H1 (cell line): ENCODE results near the gene ADIPOR2. TPM values are rescaled to one million over a fixed set of nuclear protein-coding genes. Genes with fewer than 3 reads are reported as not detected.

Experiments used
- CTCF ChIA-PET: fragments of 300-600 bp; sonication (Branson Sonifier 250); formaldehyde crosslinking; loops from one replicate; lab custom pipeline; 2021; ENCODE audit not compliant: partially characterized antibody; lab: Charles Lee
- POLR2A ChIA-PET: fragments of 300-600 bp; sonication (Branson Sonifier 250); formaldehyde crosslinking; loops from one replicate; lab custom pipeline; 2021; ENCODE audit warnings: inconsistent platforms; ENCODE audit not compliant: partially characterized antibody; lab: Charles Lee
- DNase-seq, 2 experiments: peaks; one replicate each; pipeline versions ENCODE4 v3.0.0 to v3.0.0-alpha.2; 2010 to 2022; ENCODE audit warnings: low spot score in 2 of 2, low read depth in 1 of 2, mixed read lengths in 1 of 2
- FAIRE-seq: peaks from 2 replicates; lab custom pipeline; 2011; peaks lifted over from hg19 to GRCh38; lab: Jason Lieb, UNC
- H2AFZ ChIP-seq: 2 replicates; pipeline ENCODE4 v1.8.1; 2012; ENCODE audit warnings: low read length, inconsistent platforms
- H2AK5ac ChIP-seq: 2 replicates; pipeline ENCODE4 v1.6.1; 2013; ENCODE audit warnings: low read depth, low read length
- H2BK120ac ChIP-seq: replicated peaks from 2 replicates; pipeline ENCODE3; 2013; ENCODE audit warnings: low read depth, low read length, inconsistent platforms
- H2BK12ac ChIP-seq: 2 replicates; pipeline ENCODE4 v1.6.1; 2013; ENCODE audit warnings: low read depth, low read length
- H2BK15ac ChIP-seq: 2 replicates; pipeline ENCODE4 v1.6.1; 2013; ENCODE audit warnings: low read length
- H2BK20ac ChIP-seq: 2 replicates; pipeline ENCODE4 v1.6.1; 2013; ENCODE audit warnings: low read length
- H2BK5ac ChIP-seq: 2 replicates; pipeline ENCODE4 v1.6.1; 2013; ENCODE audit warnings: low read depth, low read length
- H3K14ac ChIP-seq: 2 replicates; pipeline ENCODE4 v1.6.1; 2013; ENCODE audit warnings: inconsistent platforms; ENCODE audit not compliant: insufficient read length
- H3K18ac ChIP-seq: 2 replicates; pipeline ENCODE4 v1.6.1; 2013; ENCODE audit warnings: low read length; ENCODE audit errors: extremely low read depth
- H3K23ac ChIP-seq: 2 replicates; pipeline ENCODE4 v1.6.1; 2013; ENCODE audit warnings: inconsistent platforms; ENCODE audit not compliant: insufficient read length
- H3K23me2 ChIP-seq: 2 replicates; pipeline ENCODE4 v1.6.1; 2013; ENCODE audit warnings: low read depth, low read length
- H3K27ac ChIP-seq: 2 replicates; pipeline ENCODE4 v1.6.1; 2011; ENCODE audit warnings: low read depth, low read length, inconsistent platforms
- H3K27me3 ChIP-seq, 4 experiments: replicated peaks in 1 of 4; 1 replicate in 1 of 4; 2 replicates in 3 of 4; pipeline versions ENCODE4 v1.6.1 to v1.8.1; 2011 to 2013; ENCODE audit warnings: low read length in 3 of 4, mild to moderate bottlenecking in 3 of 4, inconsistent platforms in 2 of 4, mixed read lengths in 2 of 4, moderate library complexity in 1 of 4; ENCODE audit not compliant: control insufficient read depth in 3 of 4, insufficient read depth in 3 of 4; ENCODE audit errors: extremely low read depth in 1 of 4
- H3K36me3 ChIP-seq, 4 experiments: 2 replicates each; pipeline versions ENCODE4 v1.6.1 to v1.8.1; 2011 to 2013; ENCODE audit warnings: mild to moderate bottlenecking in 4 of 4, low read length in 3 of 4, moderate library complexity in 2 of 4, control low read depth in 1 of 4, inconsistent platforms in 1 of 4; ENCODE audit not compliant: insufficient read depth in 4 of 4, control insufficient read depth in 2 of 4
- H3K4ac ChIP-seq: replicated peaks from 2 replicates; pipeline ENCODE3; 2013; ENCODE audit warnings: low read length, low read depth, mixed read lengths, inconsistent platforms; ENCODE audit not compliant: insufficient read length
- H3K4me1 ChIP-seq, 4 experiments: replicated peaks in 1 of 4; 1 replicate in 1 of 4; 2 replicates in 3 of 4; pipeline versions ENCODE4 v1.6.1 to v1.8.1; 2011 to 2013; ENCODE audit warnings: low read length in 3 of 4, inconsistent platforms in 2 of 4, mixed read lengths in 1 of 4; ENCODE audit not compliant: insufficient read depth in 4 of 4, control insufficient read depth in 3 of 4
- H3K4me2 ChIP-seq, 2 experiments: 2 replicates each; pipeline versions ENCODE4 v1.6.1 to v1.8.1; 2011 to 2013; ENCODE audit warnings: low read depth in 2 of 2, low read length in 2 of 2, control low read depth in 1 of 2, inconsistent platforms in 1 of 2, mild to moderate bottlenecking in 1 of 2; ENCODE audit not compliant: insufficient read depth in 1 of 2
- H3K4me3 ChIP-seq, 4 experiments: fragments of 200-600, 300-600 bp in 1 of 4; sonication (generic), shearing (Covaris generic), sonication (Bioruptor Twin) in 1 of 4; 2 replicates each; pipeline versions ENCODE4 v1.5.1 to v1.8.1; 2011 to 2016; ENCODE audit warnings: low read length in 4 of 4, low read depth in 3 of 4, control low read depth in 2 of 4, inconsistent platforms in 2 of 4, mild to moderate bottlenecking in 2 of 4, mixed read lengths in 1 of 4, moderate library complexity in 1 of 4; ENCODE audit not compliant: insufficient read depth in 2 of 4; ENCODE audit errors: extremely low read depth in 1 of 4
- H3K56ac ChIP-seq: replicated peaks from 2 replicates; pipeline ENCODE3; 2013; ENCODE audit warnings: low read depth, mild to moderate bottlenecking, mixed read lengths, low read length, inconsistent platforms; ENCODE audit not compliant: insufficient read length
- H3K79me1 ChIP-seq: 2 replicates; pipeline ENCODE4 v1.6.1; 2013; ENCODE audit warnings: low read depth, low read length, control low read depth
- H3K79me2 ChIP-seq, 2 experiments: 2 replicates each; pipeline versions ENCODE4 v1.6.1 to v1.8.1; 2012 to 2013; ENCODE audit warnings: low read length in 2 of 2, mild to moderate bottlenecking in 2 of 2, inconsistent platforms in 1 of 2; ENCODE audit not compliant: insufficient read depth in 2 of 2, control insufficient read depth in 1 of 2
- H3K9ac ChIP-seq, 4 experiments: replicated peaks in 1 of 4; 1 replicate in 1 of 4; 2 replicates in 3 of 4; pipeline versions ENCODE4 v1.6.1 to v1.8.1; 2011 to 2013; ENCODE audit warnings: low read depth in 3 of 4, low read length in 3 of 4, control low read depth in 2 of 4, mild to moderate bottlenecking in 2 of 4, moderate library complexity in 2 of 4, inconsistent platforms in 1 of 4; ENCODE audit errors: extremely low read depth in 1 of 4
- H3K9me3 ChIP-seq, 2 experiments: 2 replicates each; pipeline versions ENCODE4 v1.6.1 to v1.8.1; 2012 to 2013; ENCODE audit warnings: mild to moderate bottlenecking in 2 of 2, moderate library complexity in 2 of 2, control low read depth in 1 of 2, inconsistent platforms in 1 of 2, low read depth in 1 of 2, low read length in 1 of 2, mixed read lengths in 1 of 2; ENCODE audit not compliant: insufficient read depth in 2 of 2
- H4K20me1 ChIP-seq, 2 experiments: replicated peaks in 1 of 2; 2 replicates each; pipeline versions ENCODE3 to v1.8.1; 2011 to 2013; ENCODE audit warnings: inconsistent platforms in 2 of 2, low read length in 2 of 2, mild to moderate bottlenecking in 1 of 2; ENCODE audit not compliant: insufficient read depth in 2 of 2, control insufficient read depth in 1 of 2
- H4K5ac ChIP-seq: 2 replicates; pipeline ENCODE4 v1.6.1; 2013; ENCODE audit warnings: low read length, low read depth, mixed read lengths, inconsistent platforms; ENCODE audit not compliant: insufficient read length
- H4K8ac ChIP-seq: 2 replicates; pipeline ENCODE4 v1.8.0; 2013; ENCODE audit warnings: mild to moderate bottlenecking, moderate library complexity, low read length, inconsistent platforms; ENCODE audit not compliant: insufficient read depth; ENCODE audit errors: extremely low read depth
- H4K91ac ChIP-seq: replicated peaks from 2 replicates; pipeline ENCODE3; 2013; ENCODE audit warnings: low read length, mixed read lengths, inconsistent platforms; ENCODE audit not compliant: insufficient read length
- CHD2 ChIP-seq: IDR thresholded peaks from 2 replicates; pipeline ENCODE4 v1.6.1; 2012; ENCODE audit warnings: low read length, improper control_type of control experiment
- CTBP2 ChIP-seq: IDR thresholded peaks from 2 replicates; pipeline ENCODE4 v1.7.0; 2011; ENCODE audit warnings: borderline replicate concordance, mild to moderate bottlenecking, moderate library complexity, mixed read lengths, low read length; ENCODE audit not compliant: insufficient read depth, insufficient read length
- GTF2F1 ChIP-seq: IDR thresholded peaks from 2 replicates; pipeline ENCODE4 v1.6.1; 2012; ENCODE audit warnings: low read depth, low read length, improper control_type of control experiment, borderline replicate concordance
- HDAC2 ChIP-seq, 2 experiments: fragments of 300-600 bp in 1 of 2; sonication (generic) in 1 of 2; IDR thresholded peaks; 2 replicates each; pipeline ENCODE4 v1.6.1; 2011 to 2012; ENCODE audit warnings: low read depth in 2 of 2, low read length in 2 of 2, mild to moderate bottlenecking in 2 of 2, moderate library complexity in 2 of 2, borderline replicate concordance in 1 of 2, inconsistent platforms in 1 of 2
- KDM1A ChIP-seq: fragments of 200-600, 300-600 bp; sonication (generic); IDR thresholded peaks from 2 replicates; pipeline ENCODE4 v1.7.1; 2016; ENCODE audit warnings: mild to moderate bottlenecking, low read length, borderline replicate concordance
- KDM5A ChIP-seq: fragments of 200-600 bp; IDR thresholded peaks from 2 replicates; pipeline ENCODE4 v1.7.1; 2012; ENCODE audit warnings: mild to moderate bottlenecking, low read length, inconsistent platforms, mixed read lengths
- POLR2A ChIP-seq, 2 experiments: IDR thresholded peaks; 1 replicate in 1 of 2; 2 replicates in 1 of 2; pipeline ENCODE4 v1.6.1; 2011; ENCODE audit warnings: low read depth in 2 of 2, low read length in 2 of 2, mild to moderate bottlenecking in 2 of 2; ENCODE audit errors: control extremely low read depth in 1 of 2
- POU5F1 ChIP-seq: IDR thresholded peaks from 2 replicates; pipeline ENCODE4 v1.6.1; 2011; ENCODE audit warnings: low read depth, mild to moderate bottlenecking, low read length, moderate library complexity
- RAD21 ChIP-seq, 2 experiments: IDR thresholded peaks in 1 of 2; conservative IDR thresholded peaks in 1 of 2; 2 replicates each; pipeline ENCODE4 v1.6.1; 2011; ENCODE audit warnings: low read depth in 2 of 2, low read length in 2 of 2, improper control_type of control experiment in 1 of 2, inconsistent platforms in 1 of 2, mild to moderate bottlenecking in 1 of 2, moderate library complexity in 1 of 2
- RBBP5 ChIP-seq: IDR thresholded peaks from 2 replicates; pipeline ENCODE4 v1.7.1; 2012; ENCODE audit warnings: low read depth, mild to moderate bottlenecking, inconsistent platforms, low read length, moderate library complexity, borderline replicate concordance
- SIN3A ChIP-seq, 2 experiments: IDR thresholded peaks in 1 of 2; conservative IDR thresholded peaks in 1 of 2; 2 replicates each; pipeline ENCODE4 v1.6.1; 2011 to 2012; ENCODE audit warnings: low read length in 2 of 2, improper control_type of control experiment in 1 of 2, low read depth in 1 of 2, mild to moderate bottlenecking in 1 of 2
- SUZ12 ChIP-seq: fragments of 200-600 bp; sonication (generic); IDR thresholded peaks from 2 replicates; pipeline ENCODE4 v1.6.1; 2012; ENCODE audit warnings: mild to moderate bottlenecking, inconsistent platforms, low read length, moderate library complexity, mixed read lengths
- WGBS, 2 experiments: shearing (Covaris generic) in 1 of 2; methylation state at CpG; one replicate each; pipeline versions ENCODE4 v1.1.6 to v1.1.7; 2013 to 2015; ENCODE audit warnings: low lambda C conversion rate in 2 of 2, mixed read lengths in 2 of 2, inconsistent platforms in 1 of 2, low coverage in 1 of 2, missing lambda C conversion rate in 1 of 2; ENCODE audit not compliant: insufficient replicate concordance in 2 of 2, insufficient coverage in 1 of 2, insufficient read length in 1 of 2; ENCODE audit errors: extremely low coverage in 1 of 2, missing lambda C conversion rate in 1 of 2; 5-methylcytosine and 5-hydroxymethylcytosine counted together
- polyA plus RNA-seq, 7 experiments: library from polyadenylated mRNA; depleted of rRNA in 3 of 7; stranded (reverse) in 5 of 7; unstranded in 2 of 7; fragments of >200 nt in 5 of 7; fragments of 200-250 nt in 2 of 7; gene quantifications; 1 replicate in 5 of 7; 2 replicates in 1 of 7; 4 replicates in 1 of 7; pipeline versions ENCODE4 v1.2.1 to v1.2.3, GENCODE V29; 2011 to 2013; ENCODE audit warnings: missing spikeins in 2 of 7, mixed read lengths in 2 of 7
- total RNA-seq: library from RNA; stranded (reverse); fragmentation: NEBNext Ultra II Directional; extraction: Animal tissue kit (Norgen Biotek cat#: 25700); gene quantifications from 2 replicates; pipeline ENCODE4 v1.2.1, GENCODE V29; 2021

ADIPOR2 gene
- total and polyA plus RNA-seq, 2 of the 8 experiments (the other 6 are each of a cell fraction or from before 2014, with no cell fraction given) = 17.5 to 50.8 TPM

DNA sequence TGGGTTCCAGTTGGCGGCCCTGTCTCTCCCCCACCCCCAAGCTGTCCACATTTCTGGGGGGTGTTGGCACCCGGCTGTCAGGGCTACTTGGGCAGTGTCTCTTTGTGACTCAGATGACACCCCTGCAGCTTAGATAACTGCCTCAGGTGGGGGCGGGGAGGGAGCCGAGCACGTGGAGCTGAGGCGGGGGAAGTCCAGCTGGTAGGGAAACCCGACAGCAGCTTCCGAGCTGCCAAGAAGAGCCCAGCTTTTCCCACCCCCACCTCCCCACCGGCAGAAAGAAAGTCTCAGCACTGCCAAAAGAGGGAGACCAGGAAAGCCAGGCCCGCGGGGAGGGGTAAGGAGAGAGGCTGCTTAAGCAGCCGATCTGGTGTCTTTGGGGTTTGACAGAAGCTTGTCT lies 130.9 kb downstream of the ADIPOR2 start:
- Histone ChIP-seq H3K18ac (no peak overlapping the region; the same call in 1 of the 2 replicates), H3K36me3 (no peaks in the 10 kb centered on the region), H3K56ac (no peak overlapping the region), H3K14ac (no peak overlapping the region), H3K27ac (no peak overlapping the region), H3K23me2 (no peaks in the 10 kb centered on the region; the same call in 1 of the 2 replicates), H2BK20ac (no peak overlapping the region), H2BK5ac (no peak overlapping the region), H3K23ac (no peak overlapping the region), H3K27me3 (peaks cover 9 to 34% (median 32%) of the 10 kb centered on the region in 4 experiments), H4K5ac (no peak overlapping the region), H2BK15ac (no peak overlapping the region), H3K4me2 (no peak overlapping the region; a peak in 1 of 4 replicates), H4K91ac (no peak overlapping the region), H3K9ac (no peak overlapping the region), H3K9me3 (peaks cover 0 to under 1% of the 10 kb centered on the region in 2 experiments; a peak in 1 of 4 replicates), H3K79me1 (no peaks in the 10 kb centered on the region), H2BK12ac (no peak overlapping the region), H4K8ac (no peak overlapping the region), H4K20me1 (peaks cover 0 to 2% of the 10 kb centered on the region in 2 experiments), H3K4me1 (peaks cover 0 to 21% (median 9%) of the 10 kb centered on the region in 4 experiments; a peak in 5 of 7 replicates), H2AFZ (no peak overlapping the region), H3K4ac (no peak overlapping the region), H3K4me3 (no peak overlapping the region), H3K79me2 (no peaks in the 10 kb centered on the region), H2BK120ac (no peak overlapping the region), H2AK5ac (no peak overlapping the region)
- no peak for DNase-seq
- ChIA-PET CTCF (interaction anchor here (0.9 to 2.3 kb wide), 7 partner anchors 11 to 762 kb away, joined by 3 to 7 read pairs (median 4); no protein-coding TSS in a partner anchor), POLR2A (interaction anchor here (1.1 to 2.7 kb wide), 2 partner anchors 15 to 134 kb away, joined by 3 to 7 read pairs; no protein-coding TSS in a partner anchor)
- WGBS, 2 experiments = 43% methylated on average over 4 of the region's 12 CpGs; no CpG with 5 or more reads in 1 of the 2 experiments
- no peak for FAIRE-seq
- TF ChIP-seq GTF2F1 (no peak), HDAC2 (IDR thresholded peaks at IDR 0.05; ENCODE audit: borderline replicate concordance in 1 of 2, low read depth in 2 of 2, low read length in 2 of 2) (no peak), POLR2A (IDR thresholded peaks at IDR 0.05; ENCODE audit: control extremely low read depth in 1 of 2, low read depth in 2 of 2, low read length in 2 of 2) (no peak), RBBP5 (no peak), SIN3A (conservative IDR thresholded peaks at IDR 0.05 in 1 of 2, IDR thresholded peaks at IDR 0.05 in 1 of 2; ENCODE audit: low read depth in 1 of 2, low read length in 2 of 2) (no peak), CHD2 (no peak), SUZ12 (no peak), CTBP2 (no peak), RAD21 (IDR thresholded peaks at IDR 0.05 in 1 of 2, conservative IDR thresholded peaks at IDR 0.05 in 1 of 2; ENCODE audit: low read depth in 2 of 2, low read length in 2 of 2) (no peak), KDM1A (no peak), POU5F1 (no peak), KDM5A (no peak)
